PFSK-1 (cell line): ENCODE results near the gene CNTNAP2. TPM values are rescaled to one million over a fixed set of nuclear protein-coding genes. Genes with fewer than 3 reads are reported as not detected.

Experiments
- FOXP2 ChIP-seq: optimal IDR thresholded peaks from 2 replicates; pipeline ENCODE3; 2011; ENCODE audit warnings: borderline replicate concordance, control low read depth, inconsistent platforms; ENCODE audit not compliant: insufficient read depth; ENCODE audit errors: extremely low read length, extremely low read depth
- POLR2AphosphoS5 ChIP-seq: IDR thresholded peaks from 2 replicates; pipeline ENCODE4 v1.6.1; 2012; ENCODE audit warnings: low read depth, mild to moderate bottlenecking, control low read depth, low read length, moderate library complexity
- REST ChIP-seq, 2 experiments: IDR thresholded peaks; 2 replicates each; pipeline versions ENCODE4 v1.6.1 to v1.8.0; 2011 to 2012; ENCODE audit warnings: low read depth in 2 of 2, low read length in 2 of 2, control low read depth in 1 of 2, inconsistent platforms in 1 of 2, mild to moderate bottlenecking in 1 of 2, moderate library complexity in 1 of 2; ENCODE audit not compliant: insufficient read depth in 1 of 2
- SIN3A ChIP-seq: IDR thresholded peaks from 2 replicates; pipeline ENCODE4 v1.6.1; 2012; ENCODE audit warnings: mild to moderate bottlenecking, low read length, moderate library complexity, borderline replicate concordance; ENCODE audit not compliant: insufficient read depth
- TAF1 ChIP-seq: IDR thresholded peaks from 2 replicates; pipeline ENCODE4 v1.6.1; 2012; ENCODE audit warnings: low read length, control low read depth, borderline replicate concordance; ENCODE audit not compliant: insufficient read depth
- polyA plus RNA-seq: library from polyadenylated mRNA; unstranded; fragments of >200 nt; gene quantifications from one replicate; pipeline ENCODE4 v1.2.1, GENCODE V29; 2012; ENCODE audit warnings: low read depth, missing spikeins; ENCODE audit not compliant: insufficient read length

CNTNAP2 gene
- polyA plus RNA-seq: 0.09 TPM

- TF ChIP-seq REST (IDR thresholded peaks at IDR 0.05; ENCODE audit: insufficient read depth in 1 of 2, low read depth in 2 of 2, low read length in 2 of 2) (no peak), POLR2AphosphoS5 (no peak), FOXP2 (no peak), TAF1 (no peak), SIN3A (no peak)
These were observed at the start of gene CNTNAP2 for GRCh38 chr7:146116521-146117222. CNTNAP2 (plus strand) TSS chr7:146116801; CDS start chr7:146116877, 76 bp downstream.

GRCh38 chr7:146067880-146068279, 48.7 kb upstream of the CNTNAP2 start:
- TF ChIP-seq REST (IDR thresholded peaks at IDR 0.05; ENCODE audit: insufficient read depth in 1 of 2, low read depth in 2 of 2, low read length in 2 of 2): no peak
- TF ChIP-seq TAF1: no peak
- no peak for TF ChIP-seq POLR2AphosphoS5
- TF ChIP-seq SIN3A: no peak

GRCh38 chr7:146074195-146074765, 42.3 kb upstream of the CNTNAP2 start:
- TF ChIP-seq FOXP2: no peak
- TF ChIP-seq REST (IDR thresholded peaks at IDR 0.05; ENCODE audit: insufficient read depth in 1 of 2, low read depth in 2 of 2, low read length in 2 of 2): no peak
- TF ChIP-seq TAF1: no peak
- no peak for TF ChIP-seq POLR2AphosphoS5
- TF ChIP-seq SIN3A: no peak

- no peak for TF ChIP-seq REST (IDR thresholded peaks at IDR 0.05; ENCODE audit: insufficient read depth in 1 of 2, low read depth in 2 of 2, low read length in 2 of 2)
- no peak for TF ChIP-seq SIN3A
- no peak for TF ChIP-seq TAF1
- TF ChIP-seq FOXP2: no peak
These were observed 40.3 kb upstream of the CNTNAP2 start for GRCh38 chr7:146076344-146076743.

GRCh38 chr7:146084086-146084485, 32.5 kb upstream of the CNTNAP2 start:
- TF ChIP-seq POLR2AphosphoS5: no peak
- no peak for TF ChIP-seq REST (IDR thresholded peaks at IDR 0.05; ENCODE audit: insufficient read depth in 1 of 2, low read depth in 2 of 2, low read length in 2 of 2)
- TF ChIP-seq FOXP2: no peak
- TF ChIP-seq TAF1: no peak
- TF ChIP-seq SIN3A: no peak
